ENCODE data around the gene DSCAML1.

- TF ChIP-seq CTCF (IDR thresholded peaks at IDR 0.05; ENCODE audit: insufficient read depth, low read depth, low read length) (no peak), EZH2 (IDR thresholded peaks at IDR 0.05; ENCODE audit: insufficient read depth, low read length) (no peak)
Observed at GRCh38 chr11:117745346-117745745, 51.7 kb downstream of the DSCAML1 start.
